ENCODE results near the gene MON1A. TPM values are rescaled to one million over a fixed set of nuclear protein-coding genes. Genes with fewer than 3 reads are reported as not detected.

The MON1A gene
- total and polyA plus RNA-seq, 4 donors = 4.6 to 9.5 (median 8.2) TPM

DNA sequence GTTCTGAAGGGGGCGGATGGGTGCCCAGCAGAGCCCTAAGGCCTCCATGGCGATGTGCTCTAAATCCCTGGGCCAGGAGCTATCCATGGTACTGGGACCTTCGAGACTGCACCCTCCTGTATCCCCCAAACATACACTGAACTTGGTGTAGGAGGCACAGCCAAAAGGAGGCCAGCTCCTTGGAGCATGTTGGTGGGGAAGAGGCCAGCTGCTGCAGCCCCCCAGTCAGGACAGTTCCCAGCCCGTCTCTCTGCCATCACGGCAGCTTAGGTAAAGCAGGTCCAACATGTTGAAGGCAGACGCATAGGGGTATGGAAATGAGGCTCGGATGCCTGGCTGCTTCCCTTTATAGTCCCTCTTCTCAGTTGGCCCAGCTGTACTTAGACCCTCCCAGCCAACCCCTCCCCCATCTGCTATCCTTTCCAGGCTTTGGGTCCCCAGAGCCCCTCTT is 61.7 kb downstream of the MON1A start:
- Histone ChIP-seq H3K4me1 (ENCODE audit: control insufficient read depth in 4 of 4, insufficient read depth in 4 of 4, low read length in 3 of 4) (peaks cover 3 to 8% (median 6%) of the 10 kb centered on the region in 4 donors), H3K27me3 (ENCODE audit: control insufficient read depth in 4 of 4, insufficient read depth in 4 of 4, low read length in 3 of 4) (peaks cover 0 to 4% (median 2%) of the 10 kb centered on the region in 4 donors), H3K4me3 (ENCODE audit: low read depth in 1 of 3, low read length in 3 of 3) (no peak overlapping the region), H3K9ac (ENCODE audit: low read depth in 1 of 2, low read length in 2 of 2) (no peak overlapping the region), H3K27ac (ENCODE audit: low read depth in 1 of 2, low read length in 2 of 2) (no peak overlapping the region), H3K9me3 (ENCODE audit: control insufficient read depth in 4 of 4, low read length in 3 of 4) (no peaks in the 10 kb centered on the region), H3K36me3 (ENCODE audit: control insufficient read depth in 4 of 4, insufficient read depth in 3 of 4, low read depth in 1 of 4, low read length in 3 of 4) (no peaks in the 10 kb centered on the region)
- 25% methylated on average over 7 of the region's 7 CpGs for WGBS
- no peak for DNase-seq (ENCODE audit: low spot score)
- TF ChIP-seq, protein P1, sequence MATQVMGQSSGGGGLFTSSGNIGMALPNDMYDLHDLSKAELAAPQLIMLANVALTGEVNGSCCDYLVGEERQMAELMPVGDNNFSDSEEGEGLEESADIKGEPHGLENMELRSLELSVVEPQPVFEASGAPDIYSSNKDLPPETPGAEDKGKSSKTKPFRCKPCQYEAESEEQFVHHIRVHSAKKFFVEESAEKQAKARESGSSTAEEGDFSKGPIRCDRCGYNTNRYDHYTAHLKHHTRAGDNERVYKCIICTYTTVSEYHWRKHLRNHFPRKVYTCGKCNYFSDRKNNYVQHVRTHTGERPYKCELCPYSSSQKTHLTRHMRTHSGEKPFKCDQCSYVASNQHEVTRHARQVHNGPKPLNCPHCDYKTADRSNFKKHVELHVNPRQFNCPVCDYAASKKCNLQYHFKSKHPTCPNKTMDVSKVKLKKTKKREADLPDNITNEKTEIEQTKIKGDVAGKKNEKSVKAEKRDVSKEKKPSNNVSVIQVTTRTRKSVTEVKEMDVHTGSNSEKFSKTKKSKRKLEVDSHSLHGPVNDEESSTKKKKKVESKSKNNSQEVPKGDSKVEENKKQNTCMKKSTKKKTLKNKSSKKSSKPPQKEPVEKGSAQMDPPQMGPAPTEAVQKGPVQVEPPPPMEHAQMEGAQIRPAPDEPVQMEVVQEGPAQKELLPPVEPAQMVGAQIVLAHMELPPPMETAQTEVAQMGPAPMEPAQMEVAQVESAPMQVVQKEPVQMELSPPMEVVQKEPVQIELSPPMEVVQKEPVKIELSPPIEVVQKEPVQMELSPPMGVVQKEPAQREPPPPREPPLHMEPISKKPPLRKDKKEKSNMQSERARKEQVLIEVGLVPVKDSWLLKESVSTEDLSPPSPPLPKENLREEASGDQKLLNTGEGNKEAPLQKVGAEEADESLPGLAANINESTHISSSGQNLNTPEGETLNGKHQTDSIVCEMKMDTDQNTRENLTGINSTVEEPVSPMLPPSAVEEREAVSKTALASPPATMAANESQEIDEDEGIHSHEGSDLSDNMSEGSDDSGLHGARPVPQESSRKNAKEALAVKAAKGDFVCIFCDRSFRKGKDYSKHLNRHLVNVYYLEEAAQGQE (IDR thresholded peaks at IDR 0.05) = peak; percentile 97
- no peak for TF ChIP-seq YY1 (IDR thresholded peaks at IDR 0.05)

DNA sequence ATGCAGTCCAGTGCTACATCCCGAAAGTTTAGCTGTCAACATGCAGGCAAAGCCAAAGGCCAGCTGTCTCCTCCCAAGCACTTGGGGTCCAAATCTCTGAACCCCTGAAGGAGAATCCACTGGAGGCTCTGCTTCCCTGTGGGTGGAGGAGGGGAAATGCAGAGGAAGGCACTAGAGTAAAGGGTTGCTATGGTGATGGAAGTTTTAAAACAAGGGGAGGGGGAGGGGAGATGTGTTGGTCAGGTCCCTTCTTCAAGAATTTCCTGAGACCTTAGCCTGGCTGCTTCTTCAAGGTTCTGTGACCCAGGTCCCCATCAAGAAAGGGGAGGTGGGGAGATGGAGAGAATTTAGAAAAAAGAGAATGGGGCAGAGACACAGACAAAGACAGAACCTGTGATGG is 62.2 kb downstream of the MON1A start:
- 94% methylated on average over 1 of the region's 1 CpG for WGBS
- peaks cover 0 to 4% (median 3%) of the 10 kb centered on the region in 4 donors for H3K27me3 ChIP-seq (ENCODE audit: control insufficient read depth in 4 of 4, insufficient read depth in 4 of 4, low read length in 3 of 4)

DNA sequence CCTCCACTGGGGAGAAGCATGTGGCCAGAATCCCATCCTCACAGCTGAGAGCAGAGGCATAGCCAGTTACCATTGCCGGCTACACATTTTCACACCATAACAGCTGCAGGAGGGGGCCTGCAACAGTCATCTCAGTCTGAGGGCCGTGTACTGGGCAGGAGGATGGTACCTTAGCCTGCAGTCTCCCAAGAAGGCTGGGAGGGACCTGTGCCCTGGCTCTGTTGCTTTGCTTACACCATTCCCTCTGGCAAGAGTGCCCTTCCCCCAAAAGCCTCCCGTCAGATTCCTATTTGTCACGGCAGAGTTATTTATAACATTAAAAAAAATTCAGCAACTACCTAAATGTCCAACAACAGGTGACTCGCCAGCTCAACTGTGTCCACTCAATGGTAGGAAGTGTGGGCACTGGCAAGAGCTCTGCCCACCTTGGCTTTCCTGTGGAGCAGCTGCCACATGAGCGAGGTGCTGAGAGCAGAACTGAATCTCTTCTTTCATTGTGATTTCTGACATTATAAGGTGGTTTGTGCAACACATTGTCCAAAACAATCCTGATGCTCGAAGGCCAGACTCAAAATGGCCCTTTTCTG is 64.3 kb downstream of the MON1A start:
- Histone ChIP-seq H3K9ac (ENCODE audit: low read depth in 1 of 2, low read length in 2 of 2) (no peak overlapping the region), H3K9me3 (ENCODE audit: control insufficient read depth in 4 of 4, low read length in 3 of 4) (no peaks in the 10 kb centered on the region), H3K4me1 (ENCODE audit: control insufficient read depth in 4 of 4, insufficient read depth in 4 of 4, low read length in 3 of 4) (peaks cover 3 to 8% (median 6%) of the 10 kb centered on the region in 4 donors), H3K27ac (ENCODE audit: low read depth in 1 of 2, low read length in 2 of 2) (no peak overlapping the region), H3K4me3 (ENCODE audit: low read depth in 1 of 3, low read length in 3 of 3) (no peak overlapping the region), H3K36me3 (ENCODE audit: control insufficient read depth in 4 of 4, insufficient read depth in 3 of 4, low read depth in 1 of 4, low read length in 3 of 4) (no peaks in the 10 kb centered on the region), H3K27me3 (ENCODE audit: control insufficient read depth in 4 of 4, insufficient read depth in 4 of 4, low read length in 3 of 4) (peaks cover 0 to 4% (median 3%) of the 10 kb centered on the region in 4 donors)
- no peak for TF ChIP-seq GABPA (IDR thresholded peaks at IDR 0.05 in 1 of 2, conservative IDR thresholded peaks at IDR 0.05 in 1 of 2)
- 58% methylated on average over 7 of the region's 7 CpGs for WGBS
- no peak for DNase-seq (ENCODE audit: low spot score)

More for the DNA sequence above, 62.2 kb downstream of the MON1A start:
- H3K36me3 ChIP-seq (ENCODE audit: control insufficient read depth in 4 of 4, insufficient read depth in 3 of 4, low read depth in 1 of 4, low read length in 3 of 4) = no peaks in the 10 kb centered on the region
- no peaks in the 10 kb centered on the region for H3K9me3 ChIP-seq (ENCODE audit: control insufficient read depth in 4 of 4, low read length in 3 of 4)
- peaks cover 3 to 8% (median 6%) of the 10 kb centered on the region in 4 donors for H3K4me1 ChIP-seq (ENCODE audit: control insufficient read depth in 4 of 4, insufficient read depth in 4 of 4, low read length in 3 of 4)
- H3K27ac ChIP-seq (ENCODE audit: low read depth in 1 of 2, low read length in 2 of 2) = no peak overlapping the region
- no peak overlapping the region for H3K9ac ChIP-seq (ENCODE audit: low read depth in 1 of 2, low read length in 2 of 2)
- DNase-seq (ENCODE audit: low spot score) = no peak
- TF ChIP-seq NR2F2 (IDR thresholded peaks at IDR 0.05) = no peak
- TF ChIP-seq, protein P2, sequence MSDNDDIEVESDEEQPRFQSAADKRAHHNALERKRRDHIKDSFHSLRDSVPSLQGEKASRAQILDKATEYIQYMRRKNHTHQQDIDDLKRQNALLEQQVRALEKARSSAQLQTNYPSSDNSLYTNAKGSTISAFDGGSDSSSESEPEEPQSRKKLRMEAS (IDR thresholded peaks at IDR 0.05) = no peak
- no peak for TF ChIP-seq EGR1 (IDR thresholded peaks at IDR 0.05; ENCODE audit: low read depth in 2 of 2)
- TF ChIP-seq, protein P3, sequence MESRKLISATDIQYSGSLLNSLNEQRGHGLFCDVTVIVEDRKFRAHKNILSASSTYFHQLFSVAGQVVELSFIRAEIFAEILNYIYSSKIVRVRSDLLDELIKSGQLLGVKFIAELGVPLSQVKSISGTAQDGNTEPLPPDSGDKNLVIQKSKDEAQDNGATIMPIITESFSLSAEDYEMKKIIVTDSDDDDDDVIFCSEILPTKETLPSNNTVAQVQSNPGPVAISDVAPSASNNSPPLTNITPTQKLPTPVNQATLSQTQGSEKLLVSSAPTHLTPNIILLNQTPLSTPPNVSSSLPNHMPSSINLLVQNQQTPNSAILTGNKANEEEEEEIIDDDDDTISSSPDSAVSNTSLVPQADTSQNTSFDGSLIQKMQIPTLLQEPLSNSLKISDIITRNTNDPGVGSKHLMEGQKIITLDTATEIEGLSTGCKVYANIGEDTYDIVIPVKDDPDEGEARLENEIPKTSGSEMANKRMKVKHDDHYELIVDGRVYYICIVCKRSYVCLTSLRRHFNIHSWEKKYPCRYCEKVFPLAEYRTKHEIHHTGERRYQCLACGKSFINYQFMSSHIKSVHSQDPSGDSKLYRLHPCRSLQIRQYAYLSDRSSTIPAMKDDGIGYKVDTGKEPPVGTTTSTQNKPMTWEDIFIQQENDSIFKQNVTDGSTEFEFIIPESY (IDR thresholded peaks at IDR 0.05) = no peak
- no peak overlapping the region for H3K4me3 ChIP-seq (ENCODE audit: low read depth in 1 of 3, low read length in 3 of 3)

All from liver (tissue), 9 donors.